ENCODE measurements around the gene METRN. TPM values are rescaled to one million over a fixed set of nuclear protein-coding genes. Genes with fewer than 3 reads are reported as not detected.
A peak's percentile ranks its signal among the peaks of the same experiment; 100 is the strongest.

Gene METRN
- polyA plus RNA-seq, 3 donors, result 0.97 to 5.4 (median 1.7) TPM

GRCh38 chr16:684961-685696 lies 29.8 kb upstream of the METRN start:
- peaks cover 33% of the 10 kb centered on the region for H3K79me2 ChIP-seq (ENCODE audit: insufficient read depth, low read length)
- H3K4me3 Mint-ChIP-seq, result no peak overlapping the region
- H3K27me3 ChIP-seq (ENCODE audit: control insufficient read depth in 2 of 2, insufficient read depth in 2 of 2, low read length in 2 of 2), result no peaks in the 10 kb centered on the region
- no peaks in the 10 kb centered on the region for H3K9me3 Mint-ChIP-seq
- no peak for DNase-seq
- no peaks in the 10 kb centered on the region for H3K27me3 Mint-ChIP-seq (ENCODE audit: low read depth in 3 of 3)
- no peak for TF ChIP-seq CTCF (IDR thresholded peaks at IDR 0.05)
- H3K4me2 ChIP-seq (replicated peaks; ENCODE audit: extremely low read depth, low read length, poor library complexity, severe bottlenecking), result peak overlapping the region; percentile 86
- H3K4me3 ChIP-seq (replicated peaks in 1 of 3; ENCODE audit: low read depth in 2 of 3, low read length in 3 of 3), result no peak overlapping the region
- no peak overlapping the region for H2AFZ ChIP-seq (ENCODE audit: insufficient read depth, low read depth, low read length, poor library complexity, severe bottlenecking)
- H3K9me3 ChIP-seq (replicated peaks in 1 of 2; ENCODE audit: control insufficient read depth in 1 of 2, insufficient read depth in 1 of 2, low read length in 2 of 2), result no peaks in the 10 kb centered on the region
- H4K20me1 ChIP-seq (ENCODE audit: insufficient read depth, low read length), result peaks cover 36% of the 10 kb centered on the region
- H3K36me3 ChIP-seq (replicated peaks in 1 of 2; ENCODE audit: control insufficient read depth in 1 of 2, insufficient read depth in 2 of 2, low read length in 2 of 2), result peaks cover 20 to 21% of the 10 kb centered on the region in 2 donors
- H3K9ac ChIP-seq (ENCODE audit: insufficient read depth, low read length, poor library complexity, severe bottlenecking), result no peak overlapping the region
- peaks cover 26 to 39% of the 10 kb centered on the region in 2 donors for H3K36me3 Mint-ChIP-seq
- H3K27ac Mint-ChIP-seq, result peak overlapping the region in 3 of 7 donors; percentile 19 to 55 (median 50)
- peaks cover 45 to 67% of the 10 kb centered on the region in 2 donors for H3K4me1 ChIP-seq (ENCODE audit: control insufficient read depth in 1 of 2, insufficient read depth in 2 of 2, low read length in 2 of 2)
- H3K27ac ChIP-seq (ENCODE audit: low read depth in 1 of 2, low read length in 2 of 2), result no peak overlapping the region
- 94% methylated on average over 60 of the region's 61 CpGs for whole genome bisulfite sequencing (ENCODE audit: insufficient coverage)
- intact Hi-C loops (cut with micrococcal nuclease), result loop anchor here (5.0 kb wide), 2 partner anchors 48 to 98 kb away; partner anchors contain the start of gene METTL26 (in 1 of the 2)
- H3K4me1 Mint-ChIP-seq, result peaks cover 33% of the 10 kb centered on the region

DNA sequence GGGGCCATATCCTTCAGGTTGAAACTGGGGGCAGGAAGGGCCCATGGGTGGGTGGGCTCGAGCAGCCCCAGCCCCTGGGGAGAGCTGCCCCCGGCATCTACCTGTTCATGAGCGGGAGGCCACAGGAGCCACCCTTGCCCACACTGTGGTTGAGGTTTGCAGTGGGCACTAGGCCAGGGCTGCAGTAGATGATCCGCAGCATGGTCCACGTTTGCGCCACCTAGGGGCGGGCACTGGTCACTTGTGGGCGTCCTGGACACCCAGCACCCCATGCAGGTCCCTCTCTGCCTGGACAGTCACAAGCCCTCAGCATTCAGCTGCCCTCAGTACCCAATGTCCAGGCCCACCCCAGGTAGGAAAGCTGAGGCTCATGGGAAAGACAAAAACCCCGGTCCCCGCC lies 29.0 kb upstream of the METRN start:
- peaks cover 20 to 21% of the 10 kb centered on the region in 2 donors for H3K36me3 ChIP-seq (replicated peaks in 1 of 2; ENCODE audit: control insufficient read depth in 1 of 2, insufficient read depth in 2 of 2, low read length in 2 of 2)
- H2AFZ ChIP-seq (ENCODE audit: insufficient read depth, low read depth, low read length, poor library complexity, severe bottlenecking), result no peak overlapping the region
- peaks cover 47 to 66% of the 10 kb centered on the region in 2 donors for H3K4me1 ChIP-seq (ENCODE audit: control insufficient read depth in 1 of 2, insufficient read depth in 2 of 2, low read length in 2 of 2)
- no peak overlapping the region for H3K4me2 ChIP-seq (replicated peaks; ENCODE audit: extremely low read depth, low read length, poor library complexity, severe bottlenecking)
- Mint-ChIP-seq H3K9me3 (peaks cover 0 to 5% (median 0%) of the 10 kb centered on the region in 7 donors), H3K4me3 (no peak overlapping the region), H3K36me3 (peaks cover 27 to 39% of the 10 kb centered on the region in 2 donors), H3K4me1 (peaks cover 36% of the 10 kb centered on the region), H3K27ac (peak overlapping the region in 3 of 7 donors; percentile 5 to 52 (median 44)), H3K27me3 (ENCODE audit: low read depth in 3 of 3) (peaks cover 2 to 4% (median 3%) of the 10 kb centered on the region in 3 donors)
- H3K9me3 ChIP-seq (replicated peaks in 1 of 2; ENCODE audit: control insufficient read depth in 1 of 2, insufficient read depth in 1 of 2, low read length in 2 of 2), result no peaks in the 10 kb centered on the region
- intact Hi-C loops (cut with micrococcal nuclease), result no loop called here
- no peak overlapping the region for H3K9ac ChIP-seq (ENCODE audit: insufficient read depth, low read length, poor library complexity, severe bottlenecking)
- H4K20me1 ChIP-seq (ENCODE audit: insufficient read depth, low read length), result peaks cover 32% of the 10 kb centered on the region
- H3K27ac ChIP-seq (ENCODE audit: low read depth in 1 of 2, low read length in 2 of 2), result no peak overlapping the region
- no peak overlapping the region for H3K4me3 ChIP-seq (replicated peaks in 1 of 3; ENCODE audit: low read depth in 2 of 3, low read length in 3 of 3)
- DNase-seq, result peak; percentile 35 to 52 (median 37)
- peaks cover 27% of the 10 kb centered on the region for H3K79me2 ChIP-seq (ENCODE audit: insufficient read depth, low read length)
- TF ChIP-seq CTCF (IDR thresholded peaks at IDR 0.05), result no peak
- 72% methylated on average over 10 of the region's 10 CpGs for WGBS (ENCODE audit: insufficient coverage)
- peaks cover 0 to 1% of the 10 kb centered on the region in 2 donors for H3K27me3 ChIP-seq (ENCODE audit: control insufficient read depth in 2 of 2, insufficient read depth in 2 of 2, low read length in 2 of 2)
